Liver (tissue), 3 donors: ENCODE results near the gene TNIP1.

Experiments used
- EGR1 ChIP-seq, 2 donors: IDR thresholded peaks; 2 replicates each; pipeline ENCODE4 v1.6.1; 2016 to 2018; ENCODE audit warnings: antibody characterized with exemption in 2 of 2, low read depth in 2 of 2
- FOXA1 ChIP-seq: IDR thresholded peaks from 2 replicates; pipeline ENCODE4 v1.6.1; 2016; ENCODE audit warnings: antibody characterized with exemption
- FOXA2 ChIP-seq: IDR thresholded peaks from 2 replicates; pipeline ENCODE4 v1.6.1; 2016; ENCODE audit warnings: antibody characterized with exemption
- HNF4G ChIP-seq: IDR thresholded peaks from 2 replicates; pipeline ENCODE4 v1.6.1; 2016; ENCODE audit warnings: antibody characterized with exemption
- JUND ChIP-seq, 2 donors: IDR thresholded peaks; 2 replicates each; pipeline ENCODE4 v1.6.1; 2016; ENCODE audit warnings: antibody characterized with exemption in 2 of 2
- RAD21 ChIP-seq, 2 donors: IDR thresholded peaks; 2 replicates each; pipeline ENCODE4 v1.6.1; 2016; ENCODE audit warnings: antibody characterized with exemption in 2 of 2, mild to moderate bottlenecking in 2 of 2
- SP1 ChIP-seq: IDR thresholded peaks from 2 replicates; pipeline ENCODE4 v1.6.1; 2018; ENCODE audit warnings: antibody characterized with exemption, mild to moderate bottlenecking
- TAF1 ChIP-seq: conservative IDR thresholded peaks from 2 replicates; pipeline ENCODE4 v1.6.1; 2016; ENCODE audit warnings: antibody characterized with exemption, mild to moderate bottlenecking
- YY1 ChIP-seq: IDR thresholded peaks from 2 replicates; pipeline ENCODE4 v1.6.1; 2016; ENCODE audit warnings: antibody characterized with exemption, mild to moderate bottlenecking
- TF ChIP-seq, protein P1 (sequence below): fragments of 150-350 bp; IDR thresholded peaks from 2 replicates; pipeline ENCODE4 v1.5.1; 2017; ENCODE audit warnings: improper control_type of control experiment, low read depth, low read length; ENCODE audit not compliant: missing input control
- TF ChIP-seq, protein P2 (sequence below): IDR thresholded peaks from 2 replicates; pipeline ENCODE4 v1.6.1; 2016; ENCODE audit warnings: antibody characterized with exemption
- TF ChIP-seq, protein P3 (sequence below): IDR thresholded peaks from 2 replicates; pipeline ENCODE4 v1.6.1; 2016; ENCODE audit warnings: antibody characterized with exemption, mild to moderate bottlenecking
- TF ChIP-seq, protein P4 (sequence below): IDR thresholded peaks from 2 replicates; pipeline ENCODE4 v1.6.1; 2016; ENCODE audit warnings: antibody characterized with exemption
- TF ChIP-seq, protein P5 (sequence below): IDR thresholded peaks from 2 replicates; pipeline ENCODE4 v1.6.1; 2016; ENCODE audit warnings: antibody characterized with exemption
- donor health status: healthy.
- donor health status: healthy.

DNA sequence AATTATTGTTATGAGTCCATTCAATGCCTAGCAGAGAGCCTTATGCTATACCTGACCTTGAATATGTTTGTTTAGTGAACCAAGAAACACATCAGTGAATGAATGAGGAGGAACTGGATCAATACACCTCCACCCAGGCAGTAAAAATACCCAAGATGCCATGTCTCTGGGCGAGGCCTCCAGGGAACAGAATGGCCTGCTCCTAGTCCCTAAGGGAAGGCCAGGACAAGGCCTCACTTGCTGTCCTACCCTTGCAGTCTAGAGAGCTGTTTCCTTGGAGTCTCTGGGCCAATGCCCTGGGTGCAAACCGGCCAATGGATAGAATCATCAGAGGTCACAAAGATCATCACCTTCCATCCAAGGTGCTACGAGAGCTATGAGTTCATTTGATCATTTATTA is 26.1 kb downstream of the TNIP1 start:
- TF ChIP-seq, protein P1, sequence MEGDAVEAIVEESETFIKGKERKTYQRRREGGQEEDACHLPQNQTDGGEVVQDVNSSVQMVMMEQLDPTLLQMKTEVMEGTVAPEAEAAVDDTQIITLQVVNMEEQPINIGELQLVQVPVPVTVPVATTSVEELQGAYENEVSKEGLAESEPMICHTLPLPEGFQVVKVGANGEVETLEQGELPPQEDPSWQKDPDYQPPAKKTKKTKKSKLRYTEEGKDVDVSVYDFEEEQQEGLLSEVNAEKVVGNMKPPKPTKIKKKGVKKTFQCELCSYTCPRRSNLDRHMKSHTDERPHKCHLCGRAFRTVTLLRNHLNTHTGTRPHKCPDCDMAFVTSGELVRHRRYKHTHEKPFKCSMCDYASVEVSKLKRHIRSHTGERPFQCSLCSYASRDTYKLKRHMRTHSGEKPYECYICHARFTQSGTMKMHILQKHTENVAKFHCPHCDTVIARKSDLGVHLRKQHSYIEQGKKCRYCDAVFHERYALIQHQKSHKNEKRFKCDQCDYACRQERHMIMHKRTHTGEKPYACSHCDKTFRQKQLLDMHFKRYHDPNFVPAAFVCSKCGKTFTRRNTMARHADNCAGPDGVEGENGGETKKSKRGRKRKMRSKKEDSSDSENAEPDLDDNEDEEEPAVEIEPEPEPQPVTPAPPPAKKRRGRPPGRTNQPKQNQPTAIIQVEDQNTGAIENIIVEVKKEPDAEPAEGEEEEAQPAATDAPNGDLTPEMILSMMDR = no peak
- TF ChIP-seq, protein P2, sequence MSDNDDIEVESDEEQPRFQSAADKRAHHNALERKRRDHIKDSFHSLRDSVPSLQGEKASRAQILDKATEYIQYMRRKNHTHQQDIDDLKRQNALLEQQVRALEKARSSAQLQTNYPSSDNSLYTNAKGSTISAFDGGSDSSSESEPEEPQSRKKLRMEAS = no peak
- TF ChIP-seq RAD21 (IDR thresholded peaks at IDR 0.05) = no peak
- TF ChIP-seq, protein P3, sequence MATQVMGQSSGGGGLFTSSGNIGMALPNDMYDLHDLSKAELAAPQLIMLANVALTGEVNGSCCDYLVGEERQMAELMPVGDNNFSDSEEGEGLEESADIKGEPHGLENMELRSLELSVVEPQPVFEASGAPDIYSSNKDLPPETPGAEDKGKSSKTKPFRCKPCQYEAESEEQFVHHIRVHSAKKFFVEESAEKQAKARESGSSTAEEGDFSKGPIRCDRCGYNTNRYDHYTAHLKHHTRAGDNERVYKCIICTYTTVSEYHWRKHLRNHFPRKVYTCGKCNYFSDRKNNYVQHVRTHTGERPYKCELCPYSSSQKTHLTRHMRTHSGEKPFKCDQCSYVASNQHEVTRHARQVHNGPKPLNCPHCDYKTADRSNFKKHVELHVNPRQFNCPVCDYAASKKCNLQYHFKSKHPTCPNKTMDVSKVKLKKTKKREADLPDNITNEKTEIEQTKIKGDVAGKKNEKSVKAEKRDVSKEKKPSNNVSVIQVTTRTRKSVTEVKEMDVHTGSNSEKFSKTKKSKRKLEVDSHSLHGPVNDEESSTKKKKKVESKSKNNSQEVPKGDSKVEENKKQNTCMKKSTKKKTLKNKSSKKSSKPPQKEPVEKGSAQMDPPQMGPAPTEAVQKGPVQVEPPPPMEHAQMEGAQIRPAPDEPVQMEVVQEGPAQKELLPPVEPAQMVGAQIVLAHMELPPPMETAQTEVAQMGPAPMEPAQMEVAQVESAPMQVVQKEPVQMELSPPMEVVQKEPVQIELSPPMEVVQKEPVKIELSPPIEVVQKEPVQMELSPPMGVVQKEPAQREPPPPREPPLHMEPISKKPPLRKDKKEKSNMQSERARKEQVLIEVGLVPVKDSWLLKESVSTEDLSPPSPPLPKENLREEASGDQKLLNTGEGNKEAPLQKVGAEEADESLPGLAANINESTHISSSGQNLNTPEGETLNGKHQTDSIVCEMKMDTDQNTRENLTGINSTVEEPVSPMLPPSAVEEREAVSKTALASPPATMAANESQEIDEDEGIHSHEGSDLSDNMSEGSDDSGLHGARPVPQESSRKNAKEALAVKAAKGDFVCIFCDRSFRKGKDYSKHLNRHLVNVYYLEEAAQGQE = no peak
- no peak for TF ChIP-seq SP1
- no peak for TF ChIP-seq JUND (IDR thresholded peaks at IDR 0.05)
- TF ChIP-seq, protein P4, sequence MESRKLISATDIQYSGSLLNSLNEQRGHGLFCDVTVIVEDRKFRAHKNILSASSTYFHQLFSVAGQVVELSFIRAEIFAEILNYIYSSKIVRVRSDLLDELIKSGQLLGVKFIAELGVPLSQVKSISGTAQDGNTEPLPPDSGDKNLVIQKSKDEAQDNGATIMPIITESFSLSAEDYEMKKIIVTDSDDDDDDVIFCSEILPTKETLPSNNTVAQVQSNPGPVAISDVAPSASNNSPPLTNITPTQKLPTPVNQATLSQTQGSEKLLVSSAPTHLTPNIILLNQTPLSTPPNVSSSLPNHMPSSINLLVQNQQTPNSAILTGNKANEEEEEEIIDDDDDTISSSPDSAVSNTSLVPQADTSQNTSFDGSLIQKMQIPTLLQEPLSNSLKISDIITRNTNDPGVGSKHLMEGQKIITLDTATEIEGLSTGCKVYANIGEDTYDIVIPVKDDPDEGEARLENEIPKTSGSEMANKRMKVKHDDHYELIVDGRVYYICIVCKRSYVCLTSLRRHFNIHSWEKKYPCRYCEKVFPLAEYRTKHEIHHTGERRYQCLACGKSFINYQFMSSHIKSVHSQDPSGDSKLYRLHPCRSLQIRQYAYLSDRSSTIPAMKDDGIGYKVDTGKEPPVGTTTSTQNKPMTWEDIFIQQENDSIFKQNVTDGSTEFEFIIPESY = no peak
- TF ChIP-seq TAF1 = no peak
- no peak for TF ChIP-seq FOXA1
- TF ChIP-seq, protein P5, sequence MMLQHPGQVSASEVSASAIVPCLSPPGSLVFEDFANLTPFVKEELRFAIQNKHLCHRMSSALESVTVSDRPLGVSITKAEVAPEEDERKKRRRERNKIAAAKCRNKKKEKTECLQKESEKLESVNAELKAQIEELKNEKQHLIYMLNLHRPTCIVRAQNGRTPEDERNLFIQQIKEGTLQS = no peak
- TF ChIP-seq EGR1 (IDR thresholded peaks at IDR 0.05; ENCODE audit: low read depth in 2 of 2) = no peak
- TF ChIP-seq HNF4G = no peak
- TF ChIP-seq YY1 = no peak
- TF ChIP-seq FOXA2 = no peak
